Measurements from ENCODE around the gene OSCP1.

- TF ChIP-seq POLR2A (IDR thresholded peaks at IDR 0.05; ENCODE audit: low read depth, low read length) (no peak), POLR2AphosphoS5 (IDR thresholded peaks at IDR 0.05; ENCODE audit: low read depth, low read length) (no peak), TAF1 (IDR thresholded peaks at IDR 0.05; ENCODE audit: borderline replicate concordance, low read depth, low read length) (no peak)
Measured at GRCh38 chr1:36467700-36468455, 17.6 kb upstream of the OSCP1 start.
